Spleen (tissue), 7 donors: ENCODE data around the gene AOC2.

Experiments
- CTCF ChIP-seq, 11 experiments: fragments of 200-600 bp in 7 of 11; fragments of 450-650 bp in 4 of 11; sonication (generic) in 4 of 11; IDR thresholded peaks in 8 of 11; conservative IDR thresholded peaks in 3 of 11; 1 replicate in 7 of 11; 2 replicates in 4 of 11; pipeline versions ENCODE4 v1.4.0 to v1.8.0; 2016 to 2021; ENCODE audit warnings: antibody characterized with exemption in 11 of 11, inconsistent platforms in 4 of 11, mild to moderate bottlenecking in 1 of 11
- POLR2A ChIP-seq, 3 donors: fragments of 450-650 bp; IDR thresholded peaks; one replicate each; pipeline ENCODE4 v1.5.1; 2017; ENCODE audit warnings: antibody characterized with exemption in 3 of 3, mild to moderate bottlenecking in 1 of 3
- POLR2AphosphoS5 ChIP-seq, 3 donors: sonication (generic); formaldehyde crosslinking; IDR thresholded peaks; one replicate each; pipeline ENCODE4 v1.5.1; 2017; ENCODE audit warnings: antibody characterized with exemption in 3 of 3
- donor health status: DM: no; HTN: no; CAD: no; lungs with moderate emphysema.
- donor health status: DM: no; HTN: no; CAD: no.
- donor health status: DM: no; HTN: no; CAD: no.

GRCh38 chr17:42852351-42852750 is 8.0 kb downstream of the AOC2 start:
- TF ChIP-seq POLR2A (IDR thresholded peaks at IDR 0.05): no peak
- no peak for TF ChIP-seq CTCF (IDR thresholded peaks at IDR 0.05 in 8 of 11, conservative IDR thresholded peaks at IDR 0.05 in 3 of 11)
- TF ChIP-seq POLR2AphosphoS5 (IDR thresholded peaks at IDR 0.05): no peak
